GM12878 (cell line): ENCODE measurements around the gene RPUSD1.

Source experiments
- CEBPB ChIP-seq, 2 experiments: fragments of 150-350 bp in 1 of 2; IDR thresholded peaks; 2 replicates each; pipeline ENCODE4 v1.6.1; 2012 to 2014; ENCODE audit warnings: low read depth in 2 of 2, low read length in 2 of 2, borderline replicate concordance in 1 of 2, inconsistent platforms in 1 of 2
- FOXK2 ChIP-seq: fragments of 450-650 bp; IDR thresholded peaks from 2 replicates; pipeline ENCODE4 v1.6.1; 2017; ENCODE audit warnings: mild to moderate bottlenecking, moderate library complexity
- NRF1 ChIP-seq: conservative IDR thresholded peaks from 2 replicates; pipeline ENCODE4 v1.6.1; 2011; ENCODE audit warnings: mild to moderate bottlenecking, low read depth, low read length, improper control_type of control experiment
- ZBED1 ChIP-seq: IDR thresholded peaks from 2 replicates; pipeline ENCODE4 v1.6.1; 2016; ENCODE audit warnings: borderline replicate concordance

DNA sequence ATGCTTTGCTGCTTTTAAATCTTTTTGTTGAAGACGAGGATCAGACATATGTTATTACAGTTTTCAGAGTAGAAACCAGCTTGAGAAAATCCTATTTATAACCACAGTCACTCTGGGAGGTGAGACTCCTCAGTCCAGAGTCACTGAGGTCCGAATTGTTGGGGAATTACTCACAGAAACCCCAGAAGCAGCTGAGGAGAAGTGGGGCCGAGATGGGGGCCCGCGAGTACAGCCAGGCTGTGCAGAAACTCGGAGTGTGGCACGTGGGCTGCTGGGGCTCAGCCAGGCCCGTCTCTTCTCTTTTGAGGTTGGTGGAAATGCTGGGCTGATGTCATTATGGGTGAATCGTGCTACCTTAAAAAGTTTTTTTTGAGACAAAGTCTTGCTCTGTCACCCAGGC, 26.8 kb upstream of the RPUSD1 start:
- TF ChIP-seq CEBPB (IDR thresholded peaks at IDR 0.05; ENCODE audit: borderline replicate concordance in 1 of 2, low read depth in 2 of 2, low read length in 2 of 2) (no peak), FOXK2 (no peak), NRF1 (no peak), ZBED1 (no peak)
